ENCODE data around the gene STOML1. TPM values are rescaled to one million over a fixed set of nuclear protein-coding genes. Genes with fewer than 3 reads are reported as not detected.

The STOML1 gene
- total RNA-seq, 1 donor, result 14.1 TPM

- no peak overlapping the region for H3K4me3 ChIP-seq (ENCODE audit: insufficient read depth, low read length)
- H3K27ac ChIP-seq (ENCODE audit: low read depth, low read length), result no peak overlapping the region
- peaks cover 15% of the 10 kb centered on the region for H4K20me1 ChIP-seq (ENCODE audit: insufficient read depth, low read length)
- H3K9me3 ChIP-seq (ENCODE audit: low read depth, low read length), result no peaks in the 10 kb centered on the region
- no peak overlapping the region for H3K4me2 ChIP-seq (ENCODE audit: insufficient read depth, low read length)
- H3K4me1 ChIP-seq (ENCODE audit: insufficient read depth, low read length), result peaks cover 37% of the 10 kb centered on the region
- H2AFZ ChIP-seq (ENCODE audit: low read length), result no peak overlapping the region
- peaks cover 72% of the 10 kb centered on the region for H3K36me3 ChIP-seq (ENCODE audit: insufficient read depth, low read length)
- no peaks in the 10 kb centered on the region for H3K27me3 ChIP-seq (ENCODE audit: insufficient read depth, low read length)
- TF ChIP-seq CTCF (IDR thresholded peaks at IDR 0.05; ENCODE audit: extremely low read depth, low read depth, low read length), result no peak
- H3K79me2 ChIP-seq (ENCODE audit: insufficient read depth, low read length), result peaks cover 51% of the 10 kb centered on the region
- DNase-seq (ENCODE audit: insufficient read length, low spot score, missing footprints), result peak; percentile 15
Measured at GRCh38 chr15:73946046-73946721, 45.9 kb downstream of the STOML1 start.

DNA sequence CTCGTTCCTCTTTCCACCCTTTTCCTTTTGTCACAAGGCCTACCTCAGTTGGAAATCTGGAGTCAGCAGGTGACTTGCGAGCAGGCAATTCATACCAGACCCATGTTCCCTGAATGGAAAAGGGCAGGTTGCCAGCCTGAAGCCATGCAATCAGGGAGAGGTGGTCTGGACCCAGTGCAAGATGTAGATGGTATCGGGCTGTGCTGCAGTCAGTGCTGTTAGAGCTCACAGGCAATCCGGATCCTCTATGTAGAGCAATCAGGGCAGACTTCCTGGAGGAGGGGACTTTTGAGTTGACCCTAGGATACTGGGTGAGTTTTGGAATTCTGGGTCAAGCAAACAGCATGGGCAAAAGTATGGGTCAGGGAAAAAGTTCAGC, 47.0 kb downstream of the STOML1 start:
- H3K4me2 ChIP-seq (ENCODE audit: insufficient read depth, low read length), result no peak overlapping the region
- H3K36me3 ChIP-seq (ENCODE audit: insufficient read depth, low read length), result peaks cover 66% of the 10 kb centered on the region
- no peak overlapping the region for H3K27ac ChIP-seq (ENCODE audit: low read depth, low read length)

GRCh38 chr15:73944161-73945129, 47.6 kb downstream of the STOML1 start:
- H3K36me3 ChIP-seq (ENCODE audit: insufficient read depth, low read length), result peaks cover 59% of the 10 kb centered on the region
- no peak overlapping the region for H3K4me2 ChIP-seq (ENCODE audit: insufficient read depth, low read length)
- H3K27me3 ChIP-seq (ENCODE audit: insufficient read depth, low read length), result no peaks in the 10 kb centered on the region
- no peak for TF ChIP-seq CTCF (IDR thresholded peaks at IDR 0.05; ENCODE audit: extremely low read depth, low read depth, low read length)
- no peaks in the 10 kb centered on the region for H3K9me3 ChIP-seq (ENCODE audit: low read depth, low read length)
- DNase-seq (ENCODE audit: insufficient read length, low spot score, missing footprints), result peak; percentile 78
- peaks cover 42% of the 10 kb centered on the region for H3K4me1 ChIP-seq (ENCODE audit: insufficient read depth, low read length)
- peaks cover 15% of the 10 kb centered on the region for H4K20me1 ChIP-seq (ENCODE audit: insufficient read depth, low read length)
- H2AFZ ChIP-seq (ENCODE audit: low read length), result no peak overlapping the region
- no peak overlapping the region for H3K4me3 ChIP-seq (ENCODE audit: insufficient read depth, low read length)
- peaks cover 67% of the 10 kb centered on the region for H3K79me2 ChIP-seq (ENCODE audit: insufficient read depth, low read length)
- H3K27ac ChIP-seq (ENCODE audit: low read depth, low read length), result peak overlapping the region; percentile 40

More for the DNA sequence above, 47.0 kb downstream of the STOML1 start:
- H3K9me3 ChIP-seq (ENCODE audit: low read depth, low read length), result no peaks in the 10 kb centered on the region
- H3K4me1 ChIP-seq (ENCODE audit: insufficient read depth, low read length), result peaks cover 38% of the 10 kb centered on the region
- DNase-seq (ENCODE audit: insufficient read length, low spot score, missing footprints), result no peak
- TF ChIP-seq CTCF (IDR thresholded peaks at IDR 0.05; ENCODE audit: extremely low read depth, low read depth, low read length), result no peak
- H3K27me3 ChIP-seq (ENCODE audit: insufficient read depth, low read length), result no peaks in the 10 kb centered on the region
- peaks cover 61% of the 10 kb centered on the region for H3K79me2 ChIP-seq (ENCODE audit: insufficient read depth, low read length)
- peaks cover 15% of the 10 kb centered on the region for H4K20me1 ChIP-seq (ENCODE audit: insufficient read depth, low read length)
- H3K4me3 ChIP-seq (ENCODE audit: insufficient read depth, low read length), result no peak overlapping the region
- no peak overlapping the region for H2AFZ ChIP-seq (ENCODE audit: low read length)
